GM19099 (cell line): Measurements from ENCODE around the gene RPS28.

ENCODE experiments used
- POLR2A ChIP-seq: IDR thresholded peaks from 3 replicates; pipeline ENCODE4 v1.6.1; 2011; ENCODE audit warnings: low read depth; ENCODE audit not compliant: insufficient read length; ENCODE audit errors: extremely low read depth

Gene RPS28

DNA sequence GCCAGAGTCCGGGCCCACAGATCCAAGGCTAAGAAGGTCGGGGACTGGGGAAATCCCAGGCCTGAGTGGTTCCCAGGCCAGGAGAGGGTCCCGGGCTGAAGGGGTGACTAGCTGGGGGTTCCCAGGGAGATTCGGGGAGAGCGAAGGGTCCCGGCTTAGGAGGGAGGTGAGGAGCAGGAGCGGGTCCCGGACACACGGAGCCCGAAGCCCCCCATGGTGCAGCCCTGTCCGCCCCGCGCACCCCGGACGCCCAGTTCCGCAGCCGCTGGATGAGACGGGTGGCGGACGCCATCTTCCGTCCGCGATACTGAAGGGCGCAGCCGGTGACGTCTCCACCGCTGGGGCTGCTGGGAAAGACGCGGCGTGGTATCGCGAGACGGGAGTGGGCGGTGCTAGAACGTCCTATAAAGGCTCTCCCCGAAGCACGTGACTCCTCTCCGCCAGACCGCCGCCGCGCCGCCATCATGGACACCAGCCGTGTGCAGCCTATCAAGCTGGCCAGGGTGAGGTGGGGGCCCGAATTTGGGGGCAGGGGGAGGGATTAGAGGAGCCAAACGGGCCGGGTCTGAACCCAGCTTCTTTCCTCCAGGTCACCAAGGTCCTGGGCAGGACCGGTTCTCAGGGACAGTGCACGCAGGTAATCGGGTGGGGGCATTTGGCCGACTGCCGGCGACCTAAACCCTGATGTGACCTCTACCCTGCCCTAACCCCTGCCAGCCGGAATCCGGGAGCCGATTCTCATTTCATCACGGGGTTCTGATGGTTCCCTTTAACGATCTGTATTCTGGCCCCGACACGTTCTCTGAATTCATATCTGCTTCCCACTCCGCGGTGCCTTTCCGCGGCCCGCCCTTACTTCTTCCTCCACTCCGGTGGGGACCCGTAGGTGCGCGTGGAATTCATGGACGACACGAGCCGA is at the start of gene RPS28, which contains the start of gene NDUFA7:
TSS of gene RPS28 (plus strand) at position 430 of the 919 bp plus-strand sequence. CDS start at position 465, 35 bp downstream.
TSS of gene NDUFA7 (minus strand) at position 309 of the 919 bp plus-strand sequence. CDS start at position 292, 17 bp downstream.
- peak; percentile 96 for TF ChIP-seq POLR2A

DNA sequence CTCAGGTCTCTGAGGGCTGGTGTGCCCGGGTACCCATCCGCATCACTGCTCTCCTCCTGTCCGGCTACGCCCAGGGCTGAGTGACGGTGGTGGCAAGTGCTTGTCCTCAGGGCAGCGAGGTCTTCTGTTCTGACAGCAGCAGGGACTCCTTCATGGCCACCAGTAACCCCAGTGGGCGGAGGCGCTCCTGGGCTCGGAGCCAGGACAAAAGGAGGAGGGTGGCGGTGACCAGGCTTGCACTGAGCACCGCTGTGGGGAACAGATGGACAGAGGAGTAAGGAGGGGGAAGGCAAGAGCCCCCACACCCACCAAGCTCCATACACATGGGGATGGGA is 19.0 kb upstream of the RPS28 start:
- no peak for TF ChIP-seq POLR2A

DNA sequence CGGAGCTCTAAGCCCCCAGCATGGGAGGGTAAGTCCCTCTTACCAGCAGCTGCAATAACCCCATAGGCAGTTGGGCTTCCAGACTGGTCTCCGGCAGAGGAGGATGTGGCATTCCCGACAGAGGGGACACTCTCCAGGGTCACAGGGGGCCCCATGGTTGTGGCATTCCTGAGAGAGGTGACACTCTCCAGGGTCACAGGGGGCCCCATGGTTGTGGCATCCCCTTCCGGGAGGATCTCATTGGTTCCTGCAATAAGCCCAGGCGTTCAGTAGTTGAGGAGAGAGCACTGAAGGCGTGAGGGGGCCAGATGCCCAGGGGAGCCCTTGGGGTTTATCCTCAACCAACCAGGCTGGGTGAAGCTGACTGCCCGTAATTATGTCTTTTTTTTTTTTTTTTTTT is 18.6 kb upstream of the RPS28 start:
- no peak for TF ChIP-seq POLR2A

DNA sequence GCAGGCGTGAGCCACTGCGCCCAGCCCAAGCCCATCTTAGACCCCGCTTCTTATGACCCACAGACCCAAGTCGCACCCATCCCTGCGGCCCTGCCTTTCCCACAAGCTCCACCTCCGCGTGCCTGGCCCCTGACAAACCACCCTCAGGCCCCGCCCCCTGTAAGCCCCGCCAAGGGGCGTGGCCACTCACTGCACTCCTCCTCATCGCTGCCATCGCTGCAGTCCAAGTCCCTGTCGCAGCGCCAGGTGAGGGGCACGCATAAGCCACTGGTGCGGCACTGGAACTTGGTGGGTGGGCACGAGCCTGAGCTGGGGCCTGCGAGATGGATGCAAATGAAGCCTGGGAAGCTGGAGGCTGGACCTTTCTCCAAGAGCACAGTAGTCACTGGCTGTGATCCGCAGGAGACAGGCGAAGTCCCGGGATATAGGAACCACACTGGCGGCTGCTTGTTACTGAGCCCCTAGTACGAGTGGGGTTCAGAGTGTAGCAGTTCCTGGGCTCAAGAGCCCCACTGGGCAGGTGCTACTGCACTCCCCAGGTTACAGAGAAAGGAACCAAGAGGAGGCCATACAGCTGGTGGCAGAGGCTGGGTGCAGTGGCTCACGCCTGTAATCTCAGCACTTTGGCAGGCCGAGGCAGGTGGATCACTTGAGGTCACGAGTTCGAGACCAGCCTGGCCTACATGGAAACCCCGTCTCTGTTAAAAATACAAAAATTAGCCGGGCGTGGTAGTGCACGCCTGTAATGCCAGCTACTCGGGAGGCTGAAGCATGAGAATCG is 16.3 kb upstream of the RPS28 start:
- no peak for TF ChIP-seq POLR2A

DNA sequence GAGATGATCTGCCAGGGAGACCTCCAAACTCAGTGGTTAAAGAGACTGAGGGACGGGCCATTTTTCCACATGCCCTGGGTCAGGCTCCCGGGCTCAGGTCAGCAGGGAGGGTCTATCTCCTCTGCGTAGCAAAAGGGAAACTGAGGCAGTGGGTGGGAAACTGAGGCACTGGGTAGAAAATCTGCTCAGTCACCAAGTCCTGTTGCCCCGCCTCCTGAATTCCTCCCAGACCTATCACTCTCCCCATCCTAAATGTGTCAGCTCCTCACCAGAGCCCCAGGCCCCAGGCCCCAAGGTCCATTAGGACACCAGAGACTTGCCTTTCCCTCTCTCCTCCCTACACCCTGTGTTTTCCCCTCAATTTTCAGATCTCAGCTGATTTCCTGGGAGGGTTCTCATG is 15.5 kb upstream of the RPS28 start:
- TF ChIP-seq POLR2A = no peak

DNA sequence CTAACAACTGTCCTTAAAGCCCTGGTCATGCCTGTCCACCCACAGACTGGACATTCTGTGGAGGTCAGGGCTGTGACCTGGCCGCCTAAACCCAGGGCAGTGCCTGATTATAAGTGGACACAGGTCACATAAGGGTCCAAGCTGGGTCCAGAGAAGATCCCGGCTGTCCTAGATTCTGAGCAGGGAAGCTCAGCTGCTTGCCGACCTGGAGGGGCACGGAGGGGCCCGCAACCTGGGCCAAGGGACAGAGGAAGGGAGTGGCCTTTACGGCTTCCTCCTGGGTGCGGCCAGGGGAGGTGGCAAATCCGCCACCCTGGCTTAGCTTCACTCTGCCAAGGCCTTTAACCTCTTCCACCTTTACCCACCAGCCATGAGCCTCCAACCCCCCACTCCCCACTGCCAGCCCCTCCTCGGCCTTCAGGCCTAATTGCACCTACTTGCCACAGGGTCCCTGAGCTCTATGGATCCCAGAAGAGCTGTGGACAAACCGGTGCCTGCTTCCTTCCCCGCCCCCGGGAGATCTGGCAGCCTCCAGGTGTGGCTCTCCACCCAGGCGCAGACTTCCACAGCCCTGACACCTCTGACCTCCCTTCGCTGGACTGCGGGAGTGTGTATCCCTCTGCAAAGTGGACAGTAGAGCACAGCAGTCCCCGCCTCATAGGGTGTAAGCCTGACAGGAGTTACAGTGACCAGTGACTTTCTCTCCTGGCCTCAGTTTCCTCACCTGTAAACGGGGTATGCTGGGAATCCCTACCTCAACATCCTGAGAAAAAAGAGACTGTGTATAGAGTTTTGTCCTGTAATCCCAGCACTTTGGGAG is 14.9 kb upstream of the RPS28 start:
- no peak for TF ChIP-seq POLR2A

DNA sequence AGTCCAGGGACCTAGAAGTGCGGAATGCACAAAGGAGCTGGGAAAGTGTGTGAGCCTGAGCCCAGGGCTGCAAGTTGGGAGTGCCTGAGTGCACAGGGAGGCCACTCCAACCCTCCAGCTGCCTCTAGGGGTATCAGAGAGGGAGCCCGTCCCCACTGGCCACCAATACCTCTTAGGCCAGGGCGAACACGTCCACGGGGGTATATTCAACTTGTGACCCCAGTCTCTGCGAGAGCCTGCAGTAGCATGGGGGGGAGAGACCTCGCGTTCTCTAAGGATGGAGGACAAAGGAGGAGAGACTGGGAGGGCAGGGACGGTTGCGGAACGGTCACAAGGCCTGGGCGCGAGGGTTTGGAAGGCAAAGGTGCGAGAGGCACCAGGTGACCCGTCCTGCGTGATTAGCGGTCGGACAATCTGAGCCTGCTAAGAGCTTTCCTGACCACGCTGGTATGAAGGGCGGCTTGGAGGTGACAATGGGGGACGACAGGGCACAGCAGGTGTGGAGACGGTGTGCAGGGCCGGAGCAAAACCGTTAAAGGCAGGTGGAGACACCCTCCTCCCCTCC is 13.8 kb upstream of the RPS28 start:
- no peak for TF ChIP-seq POLR2A

DNA sequence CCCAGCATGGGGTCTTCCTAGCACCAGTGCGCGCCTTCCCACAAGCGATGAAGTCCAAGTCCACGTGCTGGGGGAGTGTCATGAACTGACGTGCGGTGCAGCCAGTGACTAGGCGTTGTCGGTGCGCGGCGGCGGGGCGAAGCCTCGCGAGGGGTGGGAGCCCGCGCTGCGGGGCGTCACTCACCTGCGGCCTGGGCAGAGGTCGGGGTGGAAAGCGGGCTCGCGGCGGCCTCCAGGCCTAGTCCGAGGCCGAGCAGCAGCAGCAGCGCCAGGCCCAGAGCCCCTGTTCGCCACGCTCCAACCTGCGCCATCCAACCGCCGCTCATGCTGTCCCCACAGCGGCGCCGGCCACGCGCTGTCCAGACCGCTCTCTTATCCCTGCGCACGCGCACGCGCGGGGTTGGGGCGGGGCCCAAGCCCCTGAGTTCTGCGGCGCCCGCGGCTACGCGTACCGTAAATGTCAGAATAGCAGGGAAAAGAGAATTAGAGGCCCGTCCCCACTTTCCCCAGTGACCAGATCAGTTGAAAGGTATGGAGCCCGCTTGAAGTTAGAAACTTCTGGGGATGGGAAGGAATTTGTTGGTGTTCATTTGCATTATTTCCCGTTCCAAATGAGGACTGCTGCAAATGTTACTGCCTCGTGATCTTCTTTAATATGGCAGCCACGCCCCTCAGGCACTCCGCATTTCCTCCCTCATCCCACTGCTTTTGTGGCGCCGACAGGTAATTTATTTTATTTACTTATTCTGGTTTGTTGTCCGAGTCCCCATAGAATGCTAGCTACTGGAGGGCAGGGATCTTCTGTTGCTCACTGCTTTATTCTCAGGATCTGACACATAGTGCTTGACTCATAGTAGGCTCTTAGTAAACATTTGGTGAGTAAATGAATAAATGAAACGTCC is 13.1 kb upstream of the RPS28 start, which contains the start of gene CD320:
TSS of gene CD320 (minus strand) at position 394 of the 902 bp plus-strand sequence. CDS start at position 326, 68 bp downstream.
- TF ChIP-seq POLR2A = peak; percentile 82

DNA sequence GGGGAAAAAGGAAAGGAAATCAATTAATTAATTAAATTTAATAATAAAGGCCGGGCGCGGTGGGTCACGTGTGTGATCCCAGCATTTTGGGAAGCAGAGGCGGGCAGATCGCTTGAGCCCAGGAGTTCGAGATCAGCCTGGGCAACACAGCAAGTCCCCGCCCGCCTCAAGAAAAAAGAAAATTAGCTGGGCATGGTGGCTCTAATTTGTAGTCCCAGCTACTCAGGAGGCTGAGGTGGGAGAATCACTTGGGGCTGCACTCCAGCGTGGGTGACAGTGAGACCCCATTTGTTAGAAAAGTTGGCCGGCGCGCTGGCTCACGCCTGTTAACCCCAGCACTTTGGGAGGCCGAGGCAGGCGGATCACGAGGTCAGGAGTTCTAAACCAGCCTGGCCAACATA is 12.4 kb upstream of the RPS28 start:
- no peak for TF ChIP-seq POLR2A

DNA sequence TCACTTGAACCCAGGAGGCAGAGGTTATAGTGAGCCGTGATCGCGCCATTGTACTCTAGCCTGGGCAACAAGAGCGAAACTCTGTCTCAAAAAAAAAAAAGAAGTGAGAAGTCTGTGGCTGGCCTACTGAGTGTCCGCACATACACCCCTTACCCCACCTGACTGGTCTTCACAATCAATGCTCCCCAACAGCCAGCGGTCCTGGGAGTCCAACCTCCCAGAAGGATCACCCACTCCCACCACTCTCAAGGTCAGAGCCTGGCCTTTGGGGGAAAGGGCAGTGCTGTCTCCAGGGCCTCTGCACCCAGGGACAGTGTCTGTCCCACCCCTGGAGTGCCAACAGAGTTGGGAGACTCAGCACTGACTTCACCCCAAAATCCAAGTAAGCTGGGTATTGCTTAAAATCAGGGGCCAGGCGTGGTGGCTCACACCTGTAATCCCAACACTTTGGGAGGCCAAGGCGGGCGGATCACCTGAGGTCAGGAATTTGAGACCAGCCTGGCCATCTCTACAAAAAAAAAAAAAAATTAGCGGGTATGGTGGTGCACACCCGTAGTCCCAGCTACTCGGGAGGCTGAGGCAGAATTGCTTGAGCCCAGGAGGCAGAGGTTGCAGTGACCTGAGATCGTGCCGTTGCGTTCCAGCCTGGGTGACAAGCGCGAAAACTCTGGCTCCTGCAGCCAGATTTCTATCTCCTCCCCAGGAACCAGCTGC is 10.8 kb upstream of the RPS28 start:
- no peak for TF ChIP-seq POLR2A

DNA sequence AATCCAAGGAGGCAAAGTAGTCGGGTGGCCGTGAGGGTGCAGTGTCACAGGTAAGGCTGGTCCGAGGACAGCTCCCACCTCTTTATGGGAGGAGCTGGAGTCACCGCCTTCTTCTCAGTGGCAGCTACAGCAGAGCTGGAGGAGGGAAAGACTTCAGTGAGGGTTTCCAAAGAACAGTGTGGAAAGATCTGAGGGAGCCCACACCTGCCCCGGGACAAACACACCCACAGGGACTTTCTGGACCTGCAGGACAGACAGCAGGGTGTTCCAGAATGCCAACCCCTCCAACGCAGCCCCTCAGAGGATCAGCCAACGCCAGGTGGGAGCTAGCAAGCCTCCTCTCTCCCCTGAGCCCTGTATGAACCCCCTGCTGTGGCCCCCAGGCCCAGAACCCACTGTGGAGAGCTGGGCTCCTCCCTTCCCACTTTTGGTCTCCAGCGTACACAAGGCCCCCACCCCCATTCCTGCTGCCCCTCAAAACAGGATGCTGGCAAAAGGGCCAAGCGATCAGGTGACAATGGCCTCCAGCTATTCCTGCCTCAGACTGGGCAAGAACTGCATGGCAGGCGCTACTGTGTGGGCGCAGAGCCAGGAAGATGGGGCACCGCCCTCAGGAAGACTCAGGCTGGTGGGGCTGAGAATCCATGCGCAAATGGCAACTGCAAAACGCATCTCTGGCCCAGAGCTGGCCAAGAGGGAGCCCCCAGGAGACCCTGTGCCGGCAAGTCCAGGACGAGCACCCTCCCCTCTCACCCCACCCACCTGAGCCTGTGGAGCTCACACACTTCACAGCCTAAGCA is 9.6 kb upstream of the RPS28 start:
- no peak for TF ChIP-seq POLR2A

DNA sequence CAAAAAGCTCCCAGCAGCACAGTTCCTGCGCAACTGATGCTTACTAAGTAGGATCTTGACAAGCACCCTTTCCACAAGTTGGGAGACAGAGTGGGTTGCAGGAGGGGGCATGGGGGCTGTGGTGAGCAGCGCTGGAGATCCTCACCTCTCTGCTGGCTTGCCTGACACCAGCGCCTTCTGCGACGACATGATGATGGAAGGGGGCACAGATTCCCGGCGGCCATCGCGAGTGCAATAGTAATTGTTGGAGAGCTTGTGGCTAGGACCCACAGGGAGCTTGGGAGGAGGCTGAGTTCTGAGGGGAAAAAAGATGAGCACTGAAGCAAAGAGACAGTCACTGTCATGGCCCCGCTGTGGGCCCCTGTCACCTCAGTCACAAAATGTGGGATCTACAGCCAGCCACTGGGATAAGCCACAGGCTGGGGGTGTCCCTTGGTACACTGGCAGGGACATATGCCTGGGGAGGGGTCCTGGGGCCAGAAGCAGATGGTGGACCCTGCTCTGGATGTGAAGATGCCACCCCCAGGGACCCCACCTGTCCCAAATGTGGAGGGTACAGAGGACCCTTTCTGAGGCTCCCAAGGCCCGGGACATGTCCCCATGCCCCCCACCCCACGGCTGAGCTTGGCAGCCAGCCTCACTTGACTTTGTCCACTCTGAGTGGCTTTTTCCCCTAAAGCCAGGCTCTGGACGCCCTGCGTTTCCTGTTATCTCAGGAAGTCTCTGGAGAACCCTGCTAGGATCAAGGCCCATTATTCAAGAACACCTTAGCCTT is 4.8 kb upstream of the RPS28 start:
- TF ChIP-seq POLR2A = no peak
